A673 (cell line): ENCODE measurements around the gene JAK3. TPM values are rescaled to one million over a fixed set of nuclear protein-coding genes. Genes with fewer than 3 reads are reported as not detected.
"Not testable (repeated sequence)": the region's sequence is repeated elsewhere in the genome, so short reads cannot be mapped to it uniquely, and the experiment has no call there.

ENCODE experiments used
- BruUV-seq: library from RNA; stranded (reverse); fragments of 400-500 nt; replicated peaks from 2 replicates; lab custom pipeline; 2021; lab: Mats Ljungman, UMichigan
- CTCF ChIA-PET: fragments of 300-600 bp; sonication (Branson Sonifier 250); formaldehyde crosslinking; loops from one replicate; lab custom pipeline; 2022; ENCODE audit warnings: antibody characterized with exemption; lab: Charles Lee
- POLR2A ChIA-PET: fragments of 300-600 bp; sonication (Branson Sonifier 250); formaldehyde crosslinking; loops from one replicate; lab custom pipeline; 2022; ENCODE audit warnings: antibody characterized with exemption; ENCODE audit not compliant: low non-redundant PET; lab: Charles Lee
- DNase-seq: peaks from one replicate; pipeline ENCODE4 v3.0.0-alpha.2; 2015; ENCODE audit warnings: low spot score
- H3K27ac ChIP-seq: fragments of 200-600 bp; sonication (generic); 2 replicates; pipeline ENCODE4 v1.5.1; 2016; ENCODE audit warnings: mixed run types, low read depth, mild to moderate bottlenecking, mixed read lengths, antibody characterized with exemption, low read length; ENCODE audit not compliant: poor library complexity, severe bottlenecking
- H3K27me3 ChIP-seq: fragments of 200-600 bp; sonication (generic); replicated peaks from 2 replicates; pipeline ENCODE4 v1.6.1; 2017; ENCODE audit warnings: mixed run types, low read depth, mild to moderate bottlenecking, mixed read lengths, antibody characterized with exemption, low read length; ENCODE audit not compliant: insufficient read depth, poor library complexity
- H3K36me3 ChIP-seq: fragments of 200-600 bp; sonication (generic); 2 replicates; pipeline ENCODE4 v1.6.1; 2016; ENCODE audit warnings: mixed run types, mild to moderate bottlenecking, mixed read lengths, antibody characterized with exemption, low read length; ENCODE audit not compliant: insufficient read depth, poor library complexity, severe bottlenecking
- H3K4me1 ChIP-seq: fragments of 200-600 bp; sonication (generic); 2 replicates; pipeline ENCODE4 v1.6.1; 2017; ENCODE audit warnings: mixed run types, mild to moderate bottlenecking, mixed read lengths, antibody characterized with exemption, low read length; ENCODE audit not compliant: insufficient read depth, poor library complexity, severe bottlenecking
- H3K4me3 ChIP-seq: fragments of 200-600 bp; sonication (generic); 2 replicates; pipeline ENCODE4 v1.5.1; 2016; ENCODE audit warnings: low read depth, mixed run types, mild to moderate bottlenecking, mixed read lengths, low read length; ENCODE audit not compliant: poor library complexity, severe bottlenecking
- H3K9me3 ChIP-seq: fragments of 200-600 bp; sonication (generic); 2 replicates; pipeline ENCODE4 v1.6.1; 2016; ENCODE audit warnings: mixed run types, low read depth, mild to moderate bottlenecking, mixed read lengths, antibody characterized with exemption, low read length; ENCODE audit not compliant: poor library complexity, severe bottlenecking
- CTCF ChIP-seq: fragments of 300-800, 200-600 bp; sonication (generic); conservative IDR thresholded peaks from 2 replicates; pipeline ENCODE4 v1.5.1; 2017; ENCODE audit warnings: low read depth, mild to moderate bottlenecking, antibody characterized with exemption, low read length, moderate library complexity, mixed read lengths
- EZH2 ChIP-seq: fragments of 200-600 bp; sonication (generic); IDR thresholded peaks from 2 replicates; pipeline ENCODE4 v1.6.1; 2017; ENCODE audit warnings: borderline replicate concordance, low read depth, mild to moderate bottlenecking, mixed read lengths, antibody characterized with exemption, low read length; ENCODE audit not compliant: poor library complexity, severe bottlenecking
- intact Hi-C: fragments of 100-400 bp; cut with micrococcal nuclease; formaldehyde crosslinking; loops from one replicate; pipeline ENCODE4 v1.10.0; 2022; ENCODE audit not compliant: unreplicated experiment
- total RNA-seq: library from RNA; stranded (reverse); gene quantifications from 2 replicates; pipeline ENCODE4 v1.2.3, GENCODE V29; 2021

The JAK3 gene
- total RNA-seq, 1 experiment from 2014 or later, result 2.5 TPM

- H3K27ac ChIP-seq, result no peak overlapping the region
- DNase-seq, result peak; percentile 82
- POLR2A ChIA-PET, result interaction anchor here (0.6 kb wide), 1 partner anchor 174 kb away, joined by 4 read pairs; no protein-coding TSS in a partner anchor
- H3K27me3 ChIP-seq, result no peaks in the 10 kb centered on the region
- no peaks in the 10 kb centered on the region for H3K9me3 ChIP-seq
- TF ChIP-seq CTCF, result no peak
- no peak for TF ChIP-seq EZH2
- H3K4me1 ChIP-seq, result peaks cover 8% of the 10 kb centered on the region
- no peak overlapping the region for H3K4me3 ChIP-seq
- BruUV-seq, result no TSS peak
- CTCF ChIA-PET, result no interaction called here
- intact Hi-C loops, result no loop called here
- no peaks in the 10 kb centered on the region for H3K36me3 ChIP-seq
These were observed 68.5 kb downstream of the JAK3 start for GRCh38 chr19:17778968-17779929.

GRCh38 chr19:17778251-17778967 lies 69.4 kb downstream of the JAK3 start:
- DNase-seq, result peak; percentile 59
- Histone ChIP-seq H3K36me3 (no peaks in the 10 kb centered on the region), H3K27ac (no peak overlapping the region), H3K9me3 (no peaks in the 10 kb centered on the region), H3K27me3 (no peaks in the 10 kb centered on the region), H3K4me3 (no peak overlapping the region), H3K4me1 (peaks cover 8% of the 10 kb centered on the region)
- ChIA-PET CTCF (no interaction called here), POLR2A (no interaction called here)
- intact Hi-C loops, result no loop called here
- TF ChIP-seq CTCF (no peak), EZH2 (no peak)
- BruUV-seq, result no TSS peak

GRCh38 chr19:17777840-17778239 lies 69.9 kb downstream of the JAK3 start:
- CTCF ChIA-PET, result interaction anchor here (0.6 kb wide), 1 partner anchor 528 kb away, joined by 4 read pairs; no protein-coding TSS in a partner anchor

More at GRCh38 chr19:17777840-17778239, 69.9 kb downstream of the JAK3 start:
- POLR2A ChIA-PET, H3K9me3 ChIP-seq, H3K27ac ChIP-seq, H3K27me3 ChIP-seq, H3K4me3 ChIP-seq, BruUV-seq, H3K4me1 ChIP-seq, DNase-seq, H3K36me3 ChIP-seq, intact Hi-C loops: not testable (repeated sequence)
